Lower leg skin (tissue), 4 donors: ENCODE data around the gene LGALS14. TPM values are rescaled to one million over a fixed set of nuclear protein-coding genes. Genes with fewer than 3 reads are reported as not detected.

ENCODE experiments used
- total RNA-seq, 4 donors: library from RNA; depleted of rRNA; stranded (reverse); fragments of >200 nt; gene quantifications; one replicate each; pipeline ENCODE4 v1.1.0, GENCODE V29; 2016

LGALS14 gene
- total RNA-seq, 4 donors from 2014 or later = not detected

Other genes with a start within 250 kb of the LGALS14 start
- gene TIMM50, start 223.6 kb upstream of the LGALS14 start, total RNA-seq = 10 to 100 TPM; 35.0 to 41.9 (median 37.1) TPM
- gene DLL3, start 205.5 kb upstream of the LGALS14 start, total RNA-seq = under 1 TPM in 1 of 4 donors, not detected in 3; 0.10 TPM
- not detected for gene SELENOV, start 189.3 kb upstream of the LGALS14 start, total RNA-seq
- 1 to 10 TPM in 2 of 4 donors, under 1 TPM in 2; 0.56 to 1.5 (median 1.0) TPM for gene EID2B, start 171.6 kb upstream of the LGALS14 start, total RNA-seq
- 10 to 100 TPM; 12.4 to 19.0 (median 14.3) TPM for gene EID2, start 164.3 kb upstream of the LGALS14 start, total RNA-seq
- not detected for gene LGALS13, start 102.0 kb upstream of the LGALS14 start, total RNA-seq
- gene LGALS16, start 48.6 kb upstream of the LGALS14 start, total RNA-seq = not detected
- not detected for gene CLC, start 33.5 kb downstream of the LGALS14 start, total RNA-seq
- not detected for gene LEUTX, start 74.4 kb downstream of the LGALS14 start, total RNA-seq
- 10 to 100 TPM; 14.8 to 29.0 (median 19.7) TPM for gene DYRK1B, start 129.7 kb downstream of the LGALS14 start, total RNA-seq
- 100 to 1,000 TPM; 167 to 224 (median 174) TPM for gene FBL, start 141.9 kb downstream of the LGALS14 start, total RNA-seq
- gene FCGBP, start 230.2 kb downstream of the LGALS14 start, total RNA-seq = 100 to 1,000 TPM; 155 to 286 (median 194) TPM